Measurements from ENCODE around the gene HIC2. TPM values are rescaled to one million over a fixed set of nuclear protein-coding genes. Genes with fewer than 3 reads are reported as not detected.
"Not testable (repeated sequence)": the region's sequence is repeated elsewhere in the genome, so short reads cannot be mapped to it uniquely, and the experiment has no call there.

HIC2 gene
- total RNA-seq, 1 donor from 2014 or later = 7.1 TPM

DNA sequence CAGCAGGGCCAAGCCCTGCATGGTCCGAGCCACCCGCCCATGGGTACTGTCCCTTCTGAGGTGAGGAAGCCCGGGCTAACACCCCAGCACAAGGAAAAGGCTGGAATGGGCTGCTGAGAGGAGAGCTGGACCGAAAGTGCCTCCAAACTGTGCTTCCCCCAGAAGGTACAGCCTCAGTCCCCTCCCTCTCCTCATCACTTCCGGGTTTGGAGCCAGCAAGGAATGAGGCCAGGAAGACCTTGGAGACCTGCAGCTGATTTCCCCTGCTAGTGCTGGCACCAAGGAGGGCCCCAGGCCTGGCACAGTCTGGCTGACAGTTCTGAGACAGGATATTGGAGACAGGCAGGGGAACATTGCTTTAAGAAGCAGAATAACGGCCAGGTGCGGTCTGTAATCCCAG is 81.3 kb downstream of the HIC2 start:
- H3K27me3 Mint-ChIP-seq; POLR2A ChIA-PET; H3K9me3 Mint-ChIP-seq; H3K27ac Mint-ChIP-seq; H3K4me3 Mint-ChIP-seq; H3K4me1 Mint-ChIP-seq; ATAC-seq (ENCODE audit: low read depth); H3K36me3 Mint-ChIP-seq (ENCODE audit: low read depth); intact Hi-C loops (cut with micrococcal nuclease); CTCF ChIA-PET; DNase-seq: not testable (repeated sequence)

DNA sequence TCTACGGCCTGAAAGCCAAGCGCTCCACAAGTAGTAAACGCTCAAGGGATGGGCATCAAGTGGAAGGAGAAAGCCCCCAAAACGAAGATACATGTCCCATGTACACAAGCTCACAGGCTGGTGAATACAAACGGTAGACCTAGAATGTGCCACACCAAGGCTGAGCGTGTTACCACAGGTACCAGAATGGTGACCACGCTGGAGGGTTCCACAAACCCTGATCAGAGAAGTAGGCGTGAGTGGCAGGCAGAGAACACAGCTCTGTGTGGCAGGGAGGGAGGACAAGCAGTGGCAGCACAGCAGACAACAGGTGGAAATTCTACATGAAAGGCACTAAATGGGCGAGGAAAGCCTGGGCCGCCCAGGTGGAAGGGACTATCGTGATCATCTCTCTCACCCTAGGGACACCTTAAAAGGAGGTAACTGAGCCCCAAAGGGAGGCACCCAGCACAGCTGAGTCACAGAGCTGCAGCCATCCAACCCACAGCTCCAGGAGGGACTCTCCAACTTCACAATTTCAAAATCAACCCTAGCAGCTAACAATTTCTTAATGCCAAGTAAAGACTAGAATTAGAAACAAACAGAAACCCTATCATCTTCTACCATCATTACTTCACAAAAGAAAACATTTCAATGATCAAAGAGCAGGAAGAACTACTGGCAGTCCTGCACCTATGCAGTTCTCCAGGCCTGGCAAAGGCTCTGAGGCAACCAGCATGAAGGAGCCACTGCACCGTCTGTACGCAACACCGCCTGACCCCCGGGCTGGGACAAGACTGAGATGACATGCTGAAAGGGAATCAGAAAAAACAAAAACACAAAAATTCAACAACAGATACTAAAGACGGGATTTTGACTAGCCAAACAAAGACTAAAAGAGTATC is 82.7 kb downstream of the HIC2 start:
- CTCF ChIA-PET; H3K27ac Mint-ChIP-seq; H3K4me3 Mint-ChIP-seq; DNase-seq; POLR2A ChIA-PET; H3K36me3 Mint-ChIP-seq (ENCODE audit: low read depth); H3K9me3 Mint-ChIP-seq; H3K27me3 Mint-ChIP-seq; intact Hi-C loops (cut with micrococcal nuclease); H3K4me1 Mint-ChIP-seq: not testable (repeated sequence)
- ATAC-seq (ENCODE audit: low read depth) = peak; percentile 25

Other genes starting within 250 kb of the HIC2 start
- gene RIMBP3B, start 33.6 kb upstream of the HIC2 start, total RNA-seq = 0.16 and 0.42 TPM in 2 replicates
- gene TMEM191C, start 50.0 kb downstream of the HIC2 start, total RNA-seq = 1.3 and 1.5 TPM in 2 replicates
- 0.24 TPM in 1 of 2 replicates, not detected in the other for gene RIMBP3C, start 134.1 kb downstream of the HIC2 start, total RNA-seq
- 39.8 and 43.3 TPM in 2 replicates for gene UBE2L3, start 150.3 kb downstream of the HIC2 start, total RNA-seq
- 46.1 and 51.4 TPM in 2 replicates for gene YDJC, start 212.7 kb downstream of the HIC2 start, total RNA-seq
- 1.0 and 1.2 TPM in 2 replicates for gene CCDC116, start 215.4 kb downstream of the HIC2 start, total RNA-seq
- gene SDF2L1, start 224.9 kb downstream of the HIC2 start, total RNA-seq = 40.0 and 43.3 TPM in 2 replicates
- gene PPIL2, start 248.6 kb downstream of the HIC2 start, total RNA-seq = 58.4 and 64.0 TPM in 2 replicates